ENCODE data around the gene GMDS.

GRCh38 chr6:1697688-1698351 lies 547.6 kb downstream of the GMDS start:
- TF ChIP-seq CTCF (IDR thresholded peaks at IDR 0.05) (no peak), POLR2A (IDR thresholded peaks at IDR 0.05) (no peak)
